Gastrocnemius medialis (tissue), 4 donors: ENCODE data around the gene GMPR2. TPM values are rescaled to one million over a fixed set of nuclear protein-coding genes. Genes with fewer than 3 reads are reported as not detected.
A peak's percentile ranks its signal among the peaks of the same experiment; 100 is the strongest.
"Not testable (repeated sequence)": the region's sequence is repeated elsewhere in the genome, so short reads cannot be mapped to it uniquely, and the experiment has no call there.

Experiments used
- ATAC-seq, 2 donors: fragments of 150-250 bp; one replicate each; pipeline ENCODE4 v1.9.1; 2016
- DNase-seq, 2 donors: peaks; one replicate each; pipeline ENCODE4 v3.0.0-alpha.2; 2019
- H3K27ac ChIP-seq, 4 donors: fragments of 200-600 bp; sonication (generic); 1 replicate in 1 of 4; 2 replicates in 3 of 4; pipeline ENCODE4 v1.5.1; 2016 to 2018; ENCODE audit warnings: mild to moderate bottlenecking in 2 of 4, moderate library complexity in 1 of 4
- H3K27me3 ChIP-seq, 3 donors: fragments of 200-600 bp; sonication (generic) in 2 of 3; 1 replicate in 1 of 3; 2 replicates in 2 of 3; pipeline versions ENCODE4 v1.5.1 to v1.6.0; 2016 to 2019; ENCODE audit warnings: mild to moderate bottlenecking in 1 of 3, moderate library complexity in 1 of 3
- H3K36me3 ChIP-seq, 2 donors: fragments of 200-600 bp; sonication (generic) in 1 of 2; one replicate each; pipeline ENCODE4 v1.5.1; 2017 to 2018
- H3K4me1 ChIP-seq, 2 donors: fragments of 200-600 bp; sonication (generic) in 1 of 2; one replicate each; pipeline ENCODE4 v1.5.1; 2016 to 2017; ENCODE audit warnings: mild to moderate bottlenecking in 2 of 2
- H3K4me3 ChIP-seq, 4 donors: fragments of 200-600 bp; sonication (generic) in 3 of 4; 1 replicate in 1 of 4; 2 replicates in 3 of 4; pipeline ENCODE4 v1.5.1; 2016 to 2019; ENCODE audit warnings: mild to moderate bottlenecking in 2 of 4
- H3K9me3 ChIP-seq, 3 donors: fragments of 200-600 bp; sonication (generic) in 2 of 3; 1 replicate in 1 of 3; 2 replicates in 2 of 3; pipeline ENCODE4 v1.5.1; 2016 to 2019
- CTCF ChIP-seq, 5 experiments: fragments of 450-650 bp in 3 of 5; fragments of 200-600 bp in 2 of 5; sonication (generic) in 2 of 5; IDR thresholded peaks in 4 of 5; conservative IDR thresholded peaks in 1 of 5; 1 replicate in 4 of 5; 2 replicates in 1 of 5; pipeline ENCODE4 v1.5.1; 2016 to 2019; ENCODE audit warnings: antibody characterized with exemption in 5 of 5, mild to moderate bottlenecking in 3 of 5, moderate library complexity in 3 of 5
- POLR2A ChIP-seq, 2 donors: fragments of 450-650 bp; IDR thresholded peaks; one replicate each; pipeline ENCODE4 v1.6.1; 2017; ENCODE audit warnings: antibody characterized with exemption in 2 of 2, mild to moderate bottlenecking in 2 of 2, moderate library complexity in 2 of 2
- in situ Hi-C, 4 donors: fragments of 200-750 bp; cut with MboI; loops; one replicate each; pipeline versions ENCODE4 v1.15.0 to v1.8.0; 2017; ENCODE audit warnings: low sequenced_read_pairs in 4 of 4
- intact Hi-C: fragments of 100-400 bp; cut with DNase I; formaldehyde crosslinking; loops from one replicate; pipeline ENCODE4 v1.15.1; 2023; ENCODE audit warnings: low total_unique reads
- total RNA-seq, 4 donors: library from RNA; depleted of rRNA; stranded (reverse); fragments of >200 nt; gene quantifications; one replicate each; pipeline versions ENCODE4 v1.1.0 to v1.2.3, GENCODE V29; 2016

Gene GMPR2
- total RNA-seq, 4 donors from 2014 or later, result 15.4 to 44.8 (median 27.4) TPM

- ATAC-seq, result no peak
- H3K27ac ChIP-seq, result peak overlapping the region in 1 of 4 donors; percentile 96
Measured at GRCh38 chr14:24197056-24197450, 35.7 kb upstream of the GMPR2 start.

DNA sequence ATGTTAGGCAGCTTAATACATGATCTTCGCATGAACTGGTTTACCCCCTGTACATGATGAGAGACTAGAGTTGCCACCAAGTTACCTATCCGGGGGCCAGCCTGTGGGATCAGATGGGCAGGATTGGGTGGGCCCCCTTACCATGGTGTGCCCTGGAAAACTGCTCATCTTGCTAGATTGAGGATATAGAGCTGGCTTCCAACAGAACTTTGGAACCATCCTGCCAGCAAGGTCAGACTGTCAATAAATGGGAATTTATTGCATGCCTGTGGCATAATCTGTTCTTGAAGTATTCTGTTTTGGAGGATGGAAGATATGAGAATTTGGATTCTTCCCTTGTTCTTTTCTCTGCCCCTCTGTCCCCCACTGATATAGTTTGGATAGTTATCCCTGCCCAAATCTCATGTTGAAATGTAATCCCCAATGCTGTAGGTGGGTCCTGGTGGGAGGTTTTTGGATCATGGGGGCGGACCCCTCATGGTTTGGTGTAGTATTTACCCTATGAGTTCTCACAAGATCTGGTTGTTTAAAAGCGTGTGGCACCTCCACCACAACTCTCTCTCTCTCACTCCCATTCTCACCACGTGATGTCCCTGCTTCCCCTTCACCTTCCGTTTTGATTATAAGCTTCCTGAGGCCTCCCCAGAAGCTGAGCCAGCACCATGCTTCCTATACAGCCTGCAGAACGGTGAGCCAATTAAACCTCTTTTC is 33.8 kb upstream of the GMPR2 start:
- intact Hi-C loops, result no loop called here
- no peak for TF ChIP-seq CTCF (IDR thresholded peaks at IDR 0.05 in 4 of 5, conservative IDR thresholded peaks at IDR 0.05 in 1 of 5)
- no peak for TF ChIP-seq POLR2A (IDR thresholded peaks at IDR 0.05)
- in situ Hi-C loops, result no loop called here
- no peak overlapping the region for H3K4me3 ChIP-seq
- no peak overlapping the region for H3K27ac ChIP-seq
- H3K27me3 ChIP-seq, result no peaks in the 10 kb centered on the region
- ATAC-seq (no peak), DNase-seq (no peak)
- H3K4me1 ChIP-seq, result peaks cover 21% of the 10 kb centered on the region in 2 donors
- H3K9me3 ChIP-seq, result no peaks in the 10 kb centered on the region
- peaks cover 0 to 4% of the 10 kb centered on the region in 2 donors for H3K36me3 ChIP-seq

More at GRCh38 chr14:24197056-24197450, 35.7 kb upstream of the GMPR2 start:
- no peaks in the 10 kb centered on the region for H3K27me3 ChIP-seq
- H3K4me1 ChIP-seq, result peaks cover 21% of the 10 kb centered on the region in 2 donors
- H3K4me3 ChIP-seq, result peak overlapping the region in 1 of 4 donors; percentile 93
- in situ Hi-C loops, result no loop called here
- intact Hi-C loops, result no loop called here
- H3K36me3 ChIP-seq, result peaks cover 0 to 17% of the 10 kb centered on the region in 2 donors
- TF ChIP-seq CTCF (IDR thresholded peaks at IDR 0.05 in 4 of 5, conservative IDR thresholded peaks at IDR 0.05 in 1 of 5) (no peak), POLR2A (IDR thresholded peaks at IDR 0.05) (no peak)
- no peak for DNase-seq
- H3K9me3 ChIP-seq, result no peaks in the 10 kb centered on the region

- H3K4me1 ChIP-seq, ATAC-seq, H3K9me3 ChIP-seq, H3K27me3 ChIP-seq, H3K27ac ChIP-seq, in situ Hi-C loops, intact Hi-C loops, DNase-seq, H3K4me3 ChIP-seq: not testable (repeated sequence)
- H3K36me3 ChIP-seq, result peaks cover 0 to 19% of the 10 kb centered on the region in 2 donors
Measured at GRCh38 chr14:24202538-24202937, 30.2 kb upstream of the GMPR2 start.

- ATAC-seq, in situ Hi-C loops, intact Hi-C loops, H3K9me3 ChIP-seq, H3K27me3 ChIP-seq, H3K27ac ChIP-seq, DNase-seq, H3K4me3 ChIP-seq, H3K4me1 ChIP-seq: not testable (repeated sequence)
- H3K36me3 ChIP-seq, result peaks cover under 1 to 27% of the 10 kb centered on the region in 2 donors
Measured at GRCh38 chr14:24203249-24203886, 29.4 kb upstream of the GMPR2 start.

DNA sequence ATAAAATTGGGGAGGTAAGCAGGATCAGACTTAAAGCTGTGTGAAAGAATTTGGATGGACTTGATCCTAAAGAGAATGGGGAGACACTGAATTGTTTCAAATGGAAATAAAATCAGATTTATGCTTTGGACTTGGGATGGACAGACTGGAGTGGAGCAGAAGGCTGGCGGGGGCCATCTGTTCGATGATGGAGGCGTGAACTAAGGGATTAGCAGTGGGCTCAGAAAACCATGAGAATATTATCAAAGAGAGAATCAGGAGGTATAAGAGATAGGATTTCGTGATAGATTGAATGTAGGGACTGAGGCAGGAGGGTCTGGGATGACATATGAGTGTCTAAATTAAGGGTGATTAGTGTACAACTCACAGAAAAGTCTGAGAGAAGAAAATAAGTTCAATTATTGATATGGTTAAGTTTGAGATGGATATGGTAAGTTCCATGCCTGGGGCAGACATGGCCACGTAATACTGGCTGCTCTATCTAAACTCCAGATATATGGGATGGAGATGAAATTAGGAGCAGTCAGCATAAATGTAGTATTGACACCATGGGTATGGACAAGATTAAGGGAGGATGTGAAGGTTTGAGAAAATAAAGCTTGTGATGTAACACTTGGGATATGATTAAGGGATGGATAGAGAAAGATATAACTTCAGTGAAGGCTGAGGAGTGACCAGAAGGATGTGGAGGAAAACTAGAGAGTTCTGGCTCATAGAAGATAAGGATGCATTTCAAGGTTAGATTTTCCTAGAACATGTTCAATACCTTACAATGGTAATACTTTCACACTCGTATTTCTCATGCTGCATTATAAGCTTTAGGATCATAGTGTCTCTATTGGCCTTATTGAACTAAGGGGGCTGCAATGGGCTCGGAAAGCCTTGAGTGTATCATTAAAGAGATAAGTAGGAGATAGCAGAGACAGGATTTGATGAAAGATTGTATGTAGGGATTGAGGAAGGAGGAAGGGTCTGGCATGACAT is 28.3 kb upstream of the GMPR2 start:
- ATAC-seq, result no peak
- Histone ChIP-seq H3K9me3 (no peaks in the 10 kb centered on the region), H3K27ac (no peak overlapping the region), H3K4me1 (no peaks in the 10 kb centered on the region), H3K4me3 (no peak overlapping the region), H3K27me3 (no peaks in the 10 kb centered on the region), H3K36me3 (peaks cover 5 to 35% of the 10 kb centered on the region in 2 donors)
- in situ Hi-C loops, result no loop called here
- no peak for TF ChIP-seq POLR2A (IDR thresholded peaks at IDR 0.05)
- TF ChIP-seq CTCF (IDR thresholded peaks at IDR 0.05 in 4 of 5, conservative IDR thresholded peaks at IDR 0.05 in 1 of 5), result no peak
- intact Hi-C loops, result no loop called here
- DNase-seq, result no peak
